Frontal cortex (tissue), 4 donors: Measurements from ENCODE around the gene C14orf93. TPM values are rescaled to one million over a fixed set of nuclear protein-coding genes. Genes with fewer than 3 reads are reported as not detected.

Source experiments
- DNase-seq, 2 donors: peaks; one replicate each; pipeline ENCODE4 v3.0.0; 2012; ENCODE audit warnings: low spot score in 2 of 2
- FAIRE-seq: peaks from 2 replicates; lab custom pipeline; 2012; peaks lifted over from hg19 to GRCh38; lab: Jason Lieb, UNC
- total RNA-seq: library from RNA; depleted of rRNA; stranded (reverse); fragments of >200 nt; gene quantifications from one replicate; pipeline ENCODE4 v1.2.3, GENCODE V29; 2014
- donor health status: control.
- donor health status: control.
- donor health status: control.

Gene C14orf93
- 4.5 TPM for total RNA-seq

DNA sequence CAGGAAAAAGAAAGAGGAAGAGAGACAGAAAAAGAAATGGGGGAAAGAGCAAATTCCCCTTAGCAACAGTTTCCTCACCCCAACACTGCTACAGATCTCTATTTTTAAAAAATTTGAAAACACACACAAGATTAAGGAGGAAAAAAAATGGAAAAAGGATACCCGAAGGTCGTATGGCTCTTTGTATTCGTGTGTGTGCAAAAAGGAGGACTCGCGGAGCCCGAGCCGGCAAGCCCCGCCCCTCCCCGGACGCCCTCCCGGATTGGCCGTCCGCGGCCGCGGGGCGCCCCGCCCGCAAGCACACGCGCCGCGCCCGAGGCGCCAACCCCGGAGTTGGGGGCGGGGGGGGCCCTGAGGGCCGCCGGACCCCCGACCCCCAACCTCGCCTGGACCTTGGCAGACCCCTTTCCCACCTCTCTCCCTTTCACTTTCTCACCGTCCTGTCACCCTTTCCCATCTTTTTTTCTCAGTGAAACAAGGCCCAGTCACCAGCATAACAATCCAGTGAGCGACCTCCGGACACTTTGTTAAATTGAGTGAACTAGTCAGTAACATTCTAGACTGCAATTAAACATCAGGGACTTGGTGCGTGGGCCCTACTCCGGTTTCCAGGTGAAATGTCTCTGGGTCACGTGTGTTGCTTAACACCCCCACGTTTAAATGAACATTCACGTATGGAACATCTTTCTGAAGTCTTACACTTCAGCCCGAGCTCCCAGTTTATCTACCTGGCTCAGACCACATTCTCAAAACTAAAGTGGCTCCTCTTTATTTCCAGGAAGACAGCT is at the start of gene C14orf93:
TSS of gene C14orf93 (minus strand) at position 205 of the 788 bp plus-strand sequence. CDS start 11,120 bp downstream, outside the sequence.
- FAIRE-seq (no peak), DNase-seq (peak; percentile 80 to 82)

- no peak for DNase-seq
- FAIRE-seq = no peak
These were observed 48.9 kb upstream of the C14orf93 start for GRCh38 chr14:23058654-23059504.

- peak; percentile 92 for DNase-seq
- no peak for FAIRE-seq
These were observed 48.1 kb upstream of the C14orf93 start for GRCh38 chr14:23057757-23058653.

- no peak for FAIRE-seq
These were observed 47.2 kb upstream of the C14orf93 start, which contains the start of gene CDH24 for GRCh38 chr14:23056956-23057756. Gene CDH24, minus strand, starts transcription at chr14:23057520. Its CDS starts 1,787 bp downstream, at chr14:23055733.

DNA sequence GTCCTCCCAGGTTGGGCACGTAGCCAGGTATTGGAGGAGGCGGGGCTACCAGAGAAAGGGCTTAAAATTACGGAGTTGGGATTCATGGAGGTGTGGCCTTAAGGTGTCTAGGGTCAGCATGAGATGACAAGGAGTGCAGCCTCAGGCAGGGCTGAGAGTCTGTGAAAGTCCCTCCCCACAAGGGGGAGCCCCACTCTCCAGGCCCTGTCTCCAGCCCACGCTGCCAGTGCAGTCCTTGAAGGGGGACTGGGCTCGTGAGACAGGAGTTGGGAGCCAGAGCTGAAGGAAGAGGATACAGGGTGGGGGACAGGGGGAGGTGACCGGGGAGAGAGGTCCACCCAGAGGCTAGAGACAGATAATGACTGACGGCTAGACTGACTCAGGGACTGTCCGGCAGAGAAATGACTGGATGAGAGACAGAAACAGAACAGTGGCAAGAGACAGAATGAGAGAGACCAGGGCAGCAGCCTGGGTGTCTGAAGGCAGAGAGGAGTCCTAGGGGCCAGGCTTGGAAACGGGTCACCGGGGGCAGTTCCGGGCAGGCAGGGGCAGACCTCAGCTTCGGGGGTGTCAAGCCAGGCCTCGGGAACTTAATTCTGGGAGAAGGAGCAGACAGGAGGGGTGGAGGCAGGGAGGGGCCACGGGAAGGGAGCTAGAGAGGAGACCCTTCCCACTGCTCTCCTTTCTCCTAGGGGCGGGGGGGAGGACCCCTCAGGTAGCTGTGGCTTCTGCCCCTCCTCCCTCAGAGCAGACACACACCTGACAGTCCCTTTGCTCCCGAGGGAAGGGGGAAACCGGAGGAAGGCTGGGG is 46.4 kb upstream of the C14orf93 start:
- FAIRE-seq = no peak
- peak; percentile 75 to 81 for DNase-seq

More at GRCh38 chr14:23056956-23057756, 47.2 kb upstream of the C14orf93 start, which contains the start of gene CDH24:
- DNase-seq = peak; percentile 86 to 87

DNA sequence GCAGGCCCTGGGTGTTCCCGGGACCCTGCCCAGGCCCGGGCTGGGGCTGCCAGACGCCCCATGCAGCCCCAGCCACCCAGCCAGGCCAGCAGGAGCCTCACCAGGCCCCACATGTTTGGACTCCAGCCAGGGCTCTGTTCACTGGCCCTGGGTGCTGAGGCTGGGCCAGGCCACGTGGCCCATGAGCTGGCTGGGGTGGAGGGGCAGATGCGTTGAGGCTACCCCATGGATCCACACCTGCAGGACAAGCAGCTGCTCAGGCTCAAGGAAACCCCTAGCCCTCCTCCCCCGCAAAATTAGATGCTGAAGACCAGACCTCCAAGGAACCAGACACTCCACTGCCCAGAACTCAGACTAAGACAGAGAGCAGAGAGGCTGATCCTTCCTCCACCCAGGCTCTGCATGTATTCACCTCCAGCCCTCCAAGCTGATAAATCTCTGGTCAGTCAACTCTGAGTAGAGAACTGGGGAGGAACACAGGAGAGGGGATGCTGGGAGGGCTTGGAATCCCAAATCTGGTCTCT is 45.7 kb upstream of the C14orf93 start:
- peak in 1 of 2 donors; percentile 67 for DNase-seq

DNA sequence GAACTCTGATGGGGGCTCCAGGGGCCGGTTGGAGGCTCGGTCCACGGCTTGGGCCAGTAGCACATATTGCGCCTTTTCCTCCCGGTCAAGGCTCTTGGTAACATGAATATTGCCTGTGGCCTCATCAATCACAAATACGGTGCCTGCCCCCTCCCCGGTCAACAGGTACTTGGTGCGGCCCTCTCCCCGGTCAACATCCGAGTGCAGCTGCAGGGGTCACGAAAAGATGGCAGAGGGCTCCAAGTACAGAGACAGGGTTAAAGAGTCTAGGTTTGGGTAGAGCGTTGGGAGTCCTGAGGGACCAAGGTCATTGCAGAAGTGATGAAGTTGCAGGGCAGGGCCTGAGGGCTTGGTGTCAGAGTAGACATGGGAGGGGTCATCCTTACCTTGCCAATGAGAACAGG is 45.2 kb upstream of the C14orf93 start:
- FAIRE-seq = no peak
- DNase-seq = no peak

More for the DNA sequence above, 45.7 kb upstream of the C14orf93 start:
- no peak for FAIRE-seq

GRCh38 chr14:23054000-23054811 is 44.3 kb upstream of the C14orf93 start:
- FAIRE-seq (no peak), DNase-seq (no peak)

DNA sequence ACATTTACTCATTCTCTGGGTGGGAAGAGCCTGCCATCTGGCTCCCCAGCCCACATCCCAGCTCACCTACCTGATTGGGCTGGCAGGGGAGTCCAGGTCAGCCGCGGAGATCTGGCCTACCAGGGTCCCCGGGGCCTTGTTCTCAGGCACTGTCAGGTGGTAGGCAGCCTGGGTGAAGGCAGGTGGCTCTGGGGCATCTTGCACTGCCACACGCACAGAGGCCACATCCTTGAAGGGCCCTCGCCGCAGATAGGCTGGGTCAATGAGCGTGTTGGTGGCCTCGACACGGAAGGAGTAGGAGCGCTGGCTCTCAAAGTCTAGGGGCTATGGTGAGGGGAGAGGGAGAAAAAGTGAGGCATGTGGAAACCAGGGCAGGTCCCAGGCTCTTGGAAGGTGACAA is 43.5 kb upstream of the C14orf93 start:
- DNase-seq = no peak
- FAIRE-seq = no peak

- FAIRE-seq (no peak), DNase-seq (no peak)
These were observed 42.7 kb upstream of the C14orf93 start for GRCh38 chr14:23052671-23053070.

- DNase-seq (peak in 1 of 2 donors; percentile 55), FAIRE-seq (no peak)
These were observed 42.3 kb upstream of the C14orf93 start for GRCh38 chr14:23052182-23052623.

- no peak for DNase-seq
- no peak for FAIRE-seq
These were observed 41.5 kb upstream of the C14orf93 start for GRCh38 chr14:23051141-23052057.

GRCh38 chr14:23049011-23049410 is 39.1 kb upstream of the C14orf93 start:
- no peak for DNase-seq
- FAIRE-seq = no peak

DNA sequence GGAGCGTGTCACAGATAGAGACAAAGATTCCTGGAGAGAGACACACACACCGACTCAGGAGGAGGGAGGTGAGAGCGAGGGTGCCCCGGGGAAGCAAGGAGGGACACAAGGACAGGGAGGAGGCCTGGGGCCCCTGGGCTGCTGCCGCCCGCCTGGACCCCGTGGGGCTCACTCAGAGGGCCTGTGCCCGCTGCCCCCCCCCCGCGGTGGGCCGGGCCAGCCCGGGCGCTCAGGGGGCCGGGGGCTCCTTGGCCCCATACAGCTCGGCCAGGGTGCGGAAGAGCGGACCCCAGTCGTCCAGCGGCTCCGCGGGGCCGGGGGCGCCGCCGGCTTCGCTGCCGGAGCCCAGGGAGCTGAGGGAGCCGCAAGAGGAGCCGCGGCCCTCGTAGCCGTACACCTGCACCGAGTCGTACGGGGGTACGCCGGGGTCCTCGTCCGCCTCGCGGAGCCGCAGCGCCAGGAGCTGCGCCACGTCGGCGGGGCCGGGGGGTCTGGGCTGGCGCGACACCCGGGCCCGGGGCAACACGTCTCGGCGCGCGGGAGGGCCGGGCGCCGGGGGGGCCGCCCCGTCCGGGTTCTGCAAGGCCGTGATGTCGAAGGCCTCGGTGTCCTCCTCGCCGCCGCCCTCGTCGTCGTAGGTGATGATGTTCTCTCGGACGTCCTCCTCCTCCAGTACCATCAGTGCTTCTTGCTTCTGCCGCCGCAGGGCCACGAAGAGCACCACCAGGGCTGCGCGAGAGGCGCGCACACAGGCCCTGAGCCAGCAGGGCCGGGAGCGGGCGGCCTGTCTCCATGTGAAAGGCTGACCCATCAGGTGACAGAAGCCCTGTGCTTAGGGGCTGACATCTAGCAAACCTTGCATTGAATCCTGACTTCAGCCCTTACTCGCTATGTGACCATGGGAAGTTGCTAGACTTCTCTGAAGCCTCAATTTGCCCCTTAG is 38.1 kb upstream of the C14orf93 start:
- no peak for DNase-seq
- no peak for FAIRE-seq
